SK-N-SH treated with all-trans-retinoic acid at 6 μM for 48 hours (cell line): Measurements from ENCODE around the gene SLC25A30.

Experiments
- ATAC-seq: fragments of 200-7000 bp; cut with Tn5 transposase; 3 replicates; pipeline ENCODE4 v1.9.1; 2020; ENCODE audit warnings: mild to moderate bottlenecking, moderate library complexity
- ARNTL ChIP-seq: fragments of 450-650 bp; formaldehyde crosslinking; IDR thresholded peaks from 2 replicates; pipeline ENCODE4 v1.5.0; 2020; ENCODE audit warnings: low read depth, mild to moderate bottlenecking, moderate library complexity, borderline replicate concordance
- BACH2 ChIP-seq: fragments of 250-450 bp; sonication (Bioruptor Pico); IDR thresholded peaks from 2 replicates; pipeline ENCODE4 v1.9.0; 2021; ENCODE audit warnings: mild to moderate bottlenecking, borderline replicate concordance
- CSDC2 ChIP-seq: fragments of 250-450 bp; sonication (Bioruptor Pico); IDR thresholded peaks from 2 replicates; pipeline ENCODE4 v1.5.0; 2020; ENCODE audit warnings: mild to moderate bottlenecking, moderate library complexity
- ESRRG ChIP-seq: fragments of 250-450 bp; sonication (Bioruptor Pico); IDR thresholded peaks from 2 replicates; pipeline ENCODE4 v1.6.1; 2021; ENCODE audit warnings: mild to moderate bottlenecking
- GLIS3 ChIP-seq: fragments of 250-450 bp; sonication (Bioruptor Pico); IDR thresholded peaks from 2 replicates; pipeline ENCODE4 v1.5.0; 2020; ENCODE audit warnings: mild to moderate bottlenecking, moderate library complexity
- ISL1 ChIP-seq: fragments of 250-450 bp; sonication (Bioruptor Pico); IDR thresholded peaks from 2 replicates; pipeline ENCODE4 v2.1.2; 2022; ENCODE audit warnings: mild to moderate bottlenecking, moderate library complexity
- OSR1 ChIP-seq: fragments of 250-450 bp; sonication (Bioruptor Pico); IDR thresholded peaks from 2 replicates; pipeline ENCODE4 v1.8.0; 2022; ENCODE audit warnings: moderate library complexity, mild to moderate bottlenecking, inconsistent platforms
- PPARA ChIP-seq: fragments of 250-450 bp; sonication (Bioruptor Pico); IDR thresholded peaks from 2 replicates; pipeline ENCODE4 v1.5.0; 2020; ENCODE audit warnings: mild to moderate bottlenecking, borderline replicate concordance
- RARB ChIP-seq: fragments of 250-450 bp; sonication (Bioruptor Pico); IDR thresholded peaks from 2 replicates; pipeline ENCODE4 v1.8.0; 2021; ENCODE audit warnings: mild to moderate bottlenecking, moderate library complexity
- SNAI2 ChIP-seq: fragments of 250-450 bp; sonication (Bioruptor Pico); IDR thresholded peaks from 2 replicates; pipeline ENCODE4 v1.5.0; 2020; ENCODE audit warnings: mild to moderate bottlenecking, moderate library complexity
- TCF4 ChIP-seq: fragments of 250-450 bp; sonication (Bioruptor Pico); IDR thresholded peaks from 2 replicates; pipeline ENCODE4 v1.8.0; 2021; ENCODE audit warnings: mild to moderate bottlenecking, moderate library complexity, borderline replicate concordance
- TOX ChIP-seq: fragments of 250-450 bp; sonication (Bioruptor Pico); IDR thresholded peaks from 2 replicates; pipeline ENCODE4 v1.8.0; 2021; ENCODE audit warnings: mild to moderate bottlenecking, moderate library complexity, borderline replicate concordance
- ZFP3 ChIP-seq: fragments of 250-450 bp; sonication (Bioruptor Pico); IDR thresholded peaks from 2 replicates; pipeline ENCODE4 v1.5.0; 2020; ENCODE audit warnings: mild to moderate bottlenecking, moderate library complexity
- ZFP30 ChIP-seq: fragments of 450-650 bp; formaldehyde crosslinking; IDR thresholded peaks from 2 replicates; pipeline ENCODE4 v1.5.0; 2022; ENCODE audit warnings: mild to moderate bottlenecking, moderate library complexity
- ZNF565 ChIP-seq: fragments of 450-650 bp; formaldehyde crosslinking; conservative IDR thresholded peaks from 2 replicates; pipeline ENCODE4 v1.5.0; 2020; ENCODE audit warnings: low read depth, mild to moderate bottlenecking, moderate library complexity
- ZNF70 ChIP-seq: fragments of 450-650 bp; formaldehyde crosslinking; IDR thresholded peaks from 2 replicates; pipeline ENCODE4 v1.5.0; 2020; ENCODE audit warnings: mild to moderate bottlenecking, moderate library complexity
- ZNF8 ChIP-seq: fragments of 450-650 bp; formaldehyde crosslinking; IDR thresholded peaks from 2 replicates; pipeline ENCODE4 v1.5.0; 2020; ENCODE audit warnings: mild to moderate bottlenecking, moderate library complexity
- TF ChIP-seq, protein P1 (sequence below): fragments of 250-450 bp; sonication (Bioruptor Pico); IDR thresholded peaks from 2 replicates; pipeline ENCODE4 v1.5.1; 2021; ENCODE audit warnings: mild to moderate bottlenecking, moderate library complexity
- TF ChIP-seq, protein P2 (sequence below): fragments of 250-450 bp; sonication (Bioruptor Pico); IDR thresholded peaks from 2 replicates; pipeline ENCODE4 v1.5.0; 2020; ENCODE audit warnings: mild to moderate bottlenecking, moderate library complexity
- TF ChIP-seq, protein P3 (sequence below): fragments of 250-450 bp; sonication (Bioruptor Pico); IDR thresholded peaks from 2 replicates; pipeline ENCODE4 v1.5.1; 2020; ENCODE audit warnings: low read depth, mild to moderate bottlenecking, moderate library complexity
- TF ChIP-seq, protein P4 (sequence below): fragments of 250-450 bp; sonication (Bioruptor Pico); IDR thresholded peaks from 2 replicates; pipeline ENCODE4 v1.8.0; 2020; ENCODE audit warnings: mild to moderate bottlenecking, moderate library complexity, borderline replicate concordance
- TF ChIP-seq, protein P5 (sequence below): fragments of 250-450 bp; sonication (Bioruptor Pico); IDR thresholded peaks from 2 replicates; pipeline ENCODE4 v1.8.0; 2021; ENCODE audit warnings: low read depth, mild to moderate bottlenecking, moderate library complexity, borderline replicate concordance

SLC25A30 gene

DNA sequence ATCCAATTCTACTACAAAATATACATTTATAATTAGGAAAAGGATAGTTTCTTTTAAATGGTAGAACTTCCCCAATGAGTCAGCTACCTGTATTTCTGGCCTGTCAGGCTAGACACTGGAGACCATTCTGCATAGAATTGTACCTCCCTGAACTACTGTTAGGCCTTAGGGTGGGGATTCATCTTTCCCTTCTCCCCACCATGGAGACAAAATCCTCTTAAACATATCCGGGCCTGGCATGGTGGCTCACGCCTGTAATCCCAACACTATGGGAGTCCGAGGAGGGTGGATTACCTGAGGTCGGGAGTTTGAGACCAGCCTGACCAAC, 52.7 kb downstream of the SLC25A30 start:
- TF ChIP-seq SNAI2 (no peak), RARB (no peak)

DNA sequence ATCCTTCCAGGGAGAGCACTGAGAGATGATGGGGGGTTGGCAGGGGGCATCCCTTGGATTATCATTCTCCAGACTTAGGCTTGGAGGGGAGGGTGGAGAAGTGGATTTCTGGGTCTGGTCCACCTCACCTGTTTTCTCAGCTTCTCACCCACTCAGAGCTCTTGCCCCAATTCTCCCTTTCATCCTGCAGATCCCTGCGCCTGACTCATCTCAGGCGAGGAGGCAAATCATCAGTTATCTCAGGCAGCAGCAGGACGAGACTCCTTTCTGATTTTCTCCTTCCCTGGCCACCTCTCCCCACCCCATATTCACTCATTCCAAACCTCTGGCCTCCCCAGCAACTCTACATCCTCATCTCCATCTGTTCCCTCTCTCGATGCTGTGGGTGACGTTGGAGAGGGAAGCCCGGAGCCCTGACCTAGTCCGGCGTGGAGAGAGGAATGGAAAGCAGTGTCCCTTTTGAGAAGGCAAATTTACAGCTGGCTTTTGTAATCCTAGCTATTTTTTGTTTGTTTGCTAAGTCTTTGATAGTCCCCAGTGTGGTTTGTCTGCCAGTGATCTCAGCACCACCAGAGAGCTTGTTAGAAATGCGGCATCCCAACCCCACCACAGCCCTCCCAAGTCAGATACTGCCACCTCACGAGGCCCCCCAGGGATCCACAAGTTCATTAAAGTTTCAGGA, 53.2 kb downstream of the SLC25A30 start:
- no peak for ATAC-seq
- no peak for TF ChIP-seq CSDC2
- TF ChIP-seq OSR1 (CRISPR knock-in tag): no peak
- no peak for TF ChIP-seq ZFP30 (CRISPR knock-in tag)
- TF ChIP-seq, protein P1, sequence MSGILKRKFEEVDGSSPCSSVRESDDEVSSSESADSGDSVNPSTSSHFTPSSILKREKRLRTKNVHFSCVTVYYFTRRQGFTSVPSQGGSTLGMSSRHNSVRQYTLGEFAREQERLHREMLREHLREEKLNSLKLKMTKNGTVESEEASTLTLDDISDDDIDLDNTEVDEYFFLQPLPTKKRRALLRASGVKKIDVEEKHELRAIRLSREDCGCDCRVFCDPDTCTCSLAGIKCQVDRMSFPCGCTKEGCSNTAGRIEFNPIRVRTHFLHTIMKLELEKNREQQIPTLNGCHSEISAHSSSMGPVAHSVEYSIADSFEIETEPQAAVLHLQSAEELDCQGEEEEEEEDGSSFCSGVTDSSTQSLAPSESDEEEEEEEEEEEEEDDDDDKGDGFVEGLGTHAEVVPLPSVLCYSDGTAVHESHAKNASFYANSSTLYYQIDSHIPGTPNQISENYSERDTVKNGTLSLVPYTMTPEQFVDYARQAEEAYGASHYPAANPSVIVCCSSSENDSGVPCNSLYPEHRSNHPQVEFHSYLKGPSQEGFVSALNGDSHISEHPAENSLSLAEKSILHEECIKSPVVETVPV (CRISPR knock-in tag): no peak
- TF ChIP-seq, protein P2, sequence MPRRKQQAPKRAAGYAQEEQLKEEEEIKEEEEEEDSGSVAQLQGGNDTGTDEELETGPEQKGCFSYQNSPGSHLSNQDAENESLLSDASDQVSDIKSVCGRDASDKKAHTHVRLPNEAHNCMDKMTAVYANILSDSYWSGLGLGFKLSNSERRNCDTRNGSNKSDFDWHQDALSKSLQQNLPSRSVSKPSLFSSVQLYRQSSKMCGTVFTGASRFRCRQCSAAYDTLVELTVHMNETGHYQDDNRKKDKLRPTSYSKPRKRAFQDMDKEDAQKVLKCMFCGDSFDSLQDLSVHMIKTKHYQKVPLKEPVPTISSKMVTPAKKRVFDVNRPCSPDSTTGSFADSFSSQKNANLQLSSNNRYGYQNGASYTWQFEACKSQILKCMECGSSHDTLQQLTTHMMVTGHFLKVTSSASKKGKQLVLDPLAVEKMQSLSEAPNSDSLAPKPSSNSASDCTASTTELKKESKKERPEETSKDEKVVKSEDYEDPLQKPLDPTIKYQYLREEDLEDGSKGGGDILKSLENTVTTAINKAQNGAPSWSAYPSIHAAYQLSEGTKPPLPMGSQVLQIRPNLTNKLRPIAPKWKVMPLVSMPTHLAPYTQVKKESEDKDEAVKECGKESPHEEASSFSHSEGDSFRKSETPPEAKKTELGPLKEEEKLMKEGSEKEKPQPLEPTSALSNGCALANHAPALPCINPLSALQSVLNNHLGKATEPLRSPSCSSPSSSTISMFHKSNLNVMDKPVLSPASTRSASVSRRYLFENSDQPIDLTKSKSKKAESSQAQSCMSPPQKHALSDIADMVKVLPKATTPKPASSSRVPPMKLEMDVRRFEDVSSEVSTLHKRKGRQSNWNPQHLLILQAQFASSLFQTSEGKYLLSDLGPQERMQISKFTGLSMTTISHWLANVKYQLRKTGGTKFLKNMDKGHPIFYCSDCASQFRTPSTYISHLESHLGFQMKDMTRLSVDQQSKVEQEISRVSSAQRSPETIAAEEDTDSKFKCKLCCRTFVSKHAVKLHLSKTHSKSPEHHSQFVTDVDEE (CRISPR knock-in tag): no peak
- TF ChIP-seq, protein P3, sequence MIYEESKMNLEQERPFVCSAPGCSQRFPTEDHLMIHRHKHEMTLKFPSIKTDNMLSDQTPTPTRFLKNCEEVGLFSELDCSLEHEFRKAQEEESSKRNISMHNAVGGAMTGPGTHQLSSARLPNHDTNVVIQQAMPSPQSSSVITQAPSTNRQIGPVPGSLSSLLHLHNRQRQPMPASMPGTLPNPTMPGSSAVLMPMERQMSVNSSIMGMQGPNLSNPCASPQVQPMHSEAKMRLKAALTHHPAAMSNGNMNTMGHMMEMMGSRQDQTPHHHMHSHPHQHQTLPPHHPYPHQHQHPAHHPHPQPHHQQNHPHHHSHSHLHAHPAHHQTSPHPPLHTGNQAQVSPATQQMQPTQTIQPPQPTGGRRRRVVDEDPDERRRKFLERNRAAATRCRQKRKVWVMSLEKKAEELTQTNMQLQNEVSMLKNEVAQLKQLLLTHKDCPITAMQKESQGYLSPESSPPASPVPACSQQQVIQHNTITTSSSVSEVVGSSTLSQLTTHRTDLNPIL (CRISPR knock-in tag): no peak
- no peak for TF ChIP-seq ESRRG (CRISPR knock-in tag)
- no peak for TF ChIP-seq SNAI2
- TF ChIP-seq ISL1 (CRISPR knock-in tag): no peak
- TF ChIP-seq TCF4 (CRISPR knock-in tag): no peak
- no peak for TF ChIP-seq RARB
- no peak for TF ChIP-seq ZFP3
- no peak for TF ChIP-seq ZNF565 (CRISPR knock-in tag)

More for the DNA sequence above, 52.7 kb downstream of the SLC25A30 start:
- ATAC-seq: no peak

DNA sequence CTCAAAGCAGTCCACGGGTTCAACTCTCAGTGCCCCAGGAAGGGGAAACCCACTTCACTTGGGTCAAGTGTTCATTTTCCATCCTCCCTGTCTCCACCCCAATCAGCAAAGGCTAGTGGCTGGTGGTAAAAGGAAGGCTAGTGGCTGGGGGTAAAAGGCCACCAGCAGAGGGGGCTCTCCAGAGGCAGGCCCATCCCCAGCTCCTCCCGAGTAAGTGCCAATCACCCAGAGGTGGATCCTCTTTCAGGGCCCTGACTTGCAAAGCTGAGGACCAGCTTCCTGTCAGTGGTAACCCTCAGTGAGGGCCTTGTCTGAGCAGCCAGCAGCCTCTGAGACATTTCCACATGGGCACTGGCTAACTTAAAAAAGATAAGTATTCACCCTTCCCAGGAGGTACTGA, 55.2 kb downstream of the SLC25A30 start:
- ATAC-seq: no peak
- TF ChIP-seq ISL1 (CRISPR knock-in tag) (no peak), TOX (CRISPR knock-in tag) (no peak), BACH2 (CRISPR knock-in tag) (no peak), OSR1 (CRISPR knock-in tag) (no peak), ESRRG (CRISPR knock-in tag) (no peak), ZNF8 (CRISPR knock-in tag) (no peak), ZNF565 (CRISPR knock-in tag) (no peak), ZFP30 (CRISPR knock-in tag) (no peak), GLIS3 (CRISPR knock-in tag) (no peak), ZNF70 (no peak)
- TF ChIP-seq, protein P1 (CRISPR knock-in tag): no peak
- TF ChIP-seq, protein P4, sequence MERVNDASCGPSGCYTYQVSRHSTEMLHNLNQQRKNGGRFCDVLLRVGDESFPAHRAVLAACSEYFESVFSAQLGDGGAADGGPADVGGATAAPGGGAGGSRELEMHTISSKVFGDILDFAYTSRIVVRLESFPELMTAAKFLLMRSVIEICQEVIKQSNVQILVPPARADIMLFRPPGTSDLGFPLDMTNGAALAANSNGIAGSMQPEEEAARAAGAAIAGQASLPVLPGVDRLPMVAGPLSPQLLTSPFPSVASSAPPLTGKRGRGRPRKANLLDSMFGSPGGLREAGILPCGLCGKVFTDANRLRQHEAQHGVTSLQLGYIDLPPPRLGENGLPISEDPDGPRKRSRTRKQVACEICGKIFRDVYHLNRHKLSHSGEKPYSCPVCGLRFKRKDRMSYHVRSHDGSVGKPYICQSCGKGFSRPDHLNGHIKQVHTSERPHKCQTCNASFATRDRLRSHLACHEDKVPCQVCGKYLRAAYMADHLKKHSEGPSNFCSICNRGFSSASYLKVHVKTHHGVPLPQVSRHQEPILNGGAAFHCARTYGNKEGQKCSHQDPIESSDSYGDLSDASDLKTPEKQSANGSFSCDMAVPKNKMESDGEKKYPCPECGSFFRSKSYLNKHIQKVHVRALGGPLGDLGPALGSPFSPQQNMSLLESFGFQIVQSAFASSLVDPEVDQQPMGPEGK: no peak

DNA sequence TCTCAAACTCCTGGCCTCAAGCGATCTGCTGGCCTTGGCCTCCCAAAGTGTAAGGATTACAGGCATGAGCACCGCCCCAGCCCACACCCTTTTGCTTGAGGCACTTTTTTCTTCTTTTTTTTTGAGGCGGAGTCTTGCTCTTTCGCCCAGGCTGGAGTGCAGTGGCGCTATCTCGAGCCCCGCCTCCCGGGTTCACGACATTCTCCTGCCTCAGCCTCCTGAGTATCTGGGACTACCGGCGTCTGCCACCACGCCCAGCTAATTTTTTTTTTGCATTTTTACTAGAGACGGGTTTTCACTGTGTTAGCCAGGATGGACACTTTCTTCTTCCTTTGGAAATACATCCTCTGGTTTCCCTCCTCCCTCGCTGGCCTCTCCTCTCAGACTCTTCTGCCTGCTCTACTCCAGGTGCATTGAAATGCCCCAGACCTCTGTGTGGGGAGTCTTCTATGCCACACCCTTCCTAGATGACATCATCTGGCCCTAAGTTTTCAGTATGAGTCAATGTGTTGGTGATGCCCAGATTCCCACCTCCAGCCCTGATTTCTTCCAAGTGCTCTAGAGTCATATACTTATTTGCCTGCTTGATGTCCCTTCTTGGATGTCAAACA, 56.5 kb downstream of the SLC25A30 start:
- ATAC-seq: no peak
- TF ChIP-seq ESRRG (CRISPR knock-in tag) (no peak), PPARA (CRISPR knock-in tag) (no peak), ZNF565 (CRISPR knock-in tag) (no peak), ARNTL (CRISPR knock-in tag) (no peak), ZFP3 (no peak), SNAI2 (no peak), BACH2 (CRISPR knock-in tag) (no peak), TCF4 (CRISPR knock-in tag) (no peak), ZFP30 (CRISPR knock-in tag) (no peak), ZNF8 (CRISPR knock-in tag) (no peak), CSDC2 (no peak), ISL1 (CRISPR knock-in tag) (no peak), GLIS3 (CRISPR knock-in tag) (no peak)
- TF ChIP-seq, protein P5, sequence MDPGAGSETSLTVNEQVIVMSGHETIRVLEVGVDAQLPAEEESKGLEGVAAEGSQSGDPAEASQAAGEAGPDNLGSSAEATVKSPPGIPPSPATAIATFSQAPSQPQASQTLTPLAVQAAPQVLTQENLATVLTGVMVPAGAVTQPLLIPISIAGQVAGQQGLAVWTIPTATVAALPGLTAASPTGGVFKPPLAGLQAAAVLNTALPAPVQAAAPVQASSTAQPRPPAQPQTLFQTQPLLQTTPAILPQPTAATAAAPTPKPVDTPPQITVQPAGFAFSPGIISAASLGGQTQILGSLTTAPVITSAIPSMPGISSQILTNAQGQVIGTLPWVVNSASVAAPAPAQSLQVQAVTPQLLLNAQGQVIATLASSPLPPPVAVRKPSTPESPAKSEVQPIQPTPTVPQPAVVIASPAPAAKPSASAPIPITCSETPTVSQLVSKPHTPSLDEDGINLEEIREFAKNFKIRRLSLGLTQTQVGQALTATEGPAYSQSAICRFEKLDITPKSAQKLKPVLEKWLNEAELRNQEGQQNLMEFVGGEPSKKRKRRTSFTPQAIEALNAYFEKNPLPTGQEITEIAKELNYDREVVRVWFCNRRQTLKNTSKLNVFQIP (CRISPR knock-in tag): no peak
- TF ChIP-seq, protein P4: no peak
